Activated T-helper 2 cell treated with anti-CD3 and anti-CD28 coated beads, Interferon-gamma antibody, Interleukin-2, Interleukin-4, amounts not matched to agents 10 μg/mL and 5 μg/mL and 100 μg/mL, durations not matched to agents 14 hours and 24 hours and 36 hours (primary cell): Measurements from ENCODE around the gene WWOX. TPM values are rescaled to one million over a fixed set of nuclear protein-coding genes. Genes with fewer than 3 reads are reported as not detected.

Source experiments
- DNase-seq: peaks from one replicate; pipeline ENCODE4 v3.0.0; 2021; ENCODE audit warnings: low spot score
- H3K27ac Mint-ChIP-seq: one replicate; pipeline ENCODE4 v1.8.0; 2021; ENCODE audit warnings: mixed read lengths
- H3K27me3 Mint-ChIP-seq: one replicate; pipeline ENCODE4 v1.8.0; 2021; ENCODE audit warnings: low read depth, mixed read lengths
- H3K36me3 Mint-ChIP-seq: one replicate; pipeline ENCODE4 v1.8.0; 2021; ENCODE audit warnings: low read depth, mixed read lengths
- H3K4me1 Mint-ChIP-seq: one replicate; pipeline ENCODE4 v1.8.0; 2021; ENCODE audit warnings: low read depth, mixed read lengths
- H3K4me3 Mint-ChIP-seq: one replicate; pipeline ENCODE4 v1.8.0; 2021; ENCODE audit warnings: low read depth, mild to moderate bottlenecking, moderate library complexity, mixed read lengths
- H3K9me3 Mint-ChIP-seq: one replicate; pipeline ENCODE4 v1.8.0; 2021; ENCODE audit warnings: mixed read lengths
- intact Hi-C: fragments of 100-400 bp; cut with micrococcal nuclease; formaldehyde crosslinking; loops from one replicate; pipeline ENCODE4 v1.15.1; 2023
- total RNA-seq: library from RNA; stranded (reverse); gene quantifications from 2 replicates; pipeline ENCODE4 v1.2.3, GENCODE V29; 2022

Gene WWOX
- total RNA-seq, 1 donor from 2014 or later = 19.0 TPM

- Mint-ChIP-seq H3K4me3 (no peak overlapping the region), H3K36me3 (no peaks in the 10 kb centered on the region), H3K4me1 (peaks cover 8% of the 10 kb centered on the region), H3K9me3 (no peaks in the 10 kb centered on the region), H3K27ac (no peak overlapping the region), H3K27me3 (peaks cover 8% of the 10 kb centered on the region)
- intact Hi-C loops = no loop called here
- DNase-seq = no peak
Measured at GRCh38 chr16:78737630-78738029, 638.2 kb downstream of the WWOX start.

- Mint-ChIP-seq H3K36me3 (no peaks in the 10 kb centered on the region), H3K9me3 (no peaks in the 10 kb centered on the region), H3K4me1 (peaks cover 17% of the 10 kb centered on the region), H3K27me3 (peaks cover 8% of the 10 kb centered on the region), H3K4me3 (no peak overlapping the region), H3K27ac (no peak overlapping the region)
- DNase-seq = no peak
- intact Hi-C loops = no loop called here
Measured at GRCh38 chr16:78738557-78738956, 639.1 kb downstream of the WWOX start.

GRCh38 chr16:78740269-78740668 lies 640.8 kb downstream of the WWOX start:
- intact Hi-C loops = no loop called here
- no peaks in the 10 kb centered on the region for H3K9me3 Mint-ChIP-seq
- H3K27ac Mint-ChIP-seq = no peak overlapping the region
- H3K4me3 Mint-ChIP-seq = no peak overlapping the region
- H3K27me3 Mint-ChIP-seq = peaks cover 8% of the 10 kb centered on the region
- DNase-seq = no peak
- peaks cover 17% of the 10 kb centered on the region for H3K4me1 Mint-ChIP-seq
- no peaks in the 10 kb centered on the region for H3K36me3 Mint-ChIP-seq

- Mint-ChIP-seq H3K4me1 (peaks cover 17% of the 10 kb centered on the region), H3K9me3 (peaks cover 5% of the 10 kb centered on the region), H3K4me3 (peak overlapping the region; percentile 72), H3K27me3 (peaks cover 8% of the 10 kb centered on the region), H3K36me3 (peaks cover 2% of the 10 kb centered on the region), H3K27ac (peak overlapping the region; percentile 86)
- intact Hi-C loops = loop anchor here (1.0 to 2.0 kb wide), 2 partner anchors 36 kb away; no protein-coding TSS in a partner anchor
- peak; percentile 68 for DNase-seq
Measured at GRCh38 chr16:78742501-78743283, 643.2 kb downstream of the WWOX start.

- no peak overlapping the region for H3K4me3 Mint-ChIP-seq
- peak overlapping the region; percentile 86 for H3K27ac Mint-ChIP-seq
- peaks cover 2% of the 10 kb centered on the region for H3K36me3 Mint-ChIP-seq
- H3K4me1 Mint-ChIP-seq = peaks cover 17% of the 10 kb centered on the region
- peaks cover 5% of the 10 kb centered on the region for H3K9me3 Mint-ChIP-seq
- DNase-seq = no peak
- peaks cover 9% of the 10 kb centered on the region for H3K27me3 Mint-ChIP-seq
- intact Hi-C loops = loop anchor here (2.0 kb wide), 1 partner anchor 35 kb away; no protein-coding TSS in a partner anchor
Measured at GRCh38 chr16:78743556-78743955, 644.1 kb downstream of the WWOX start.

- Mint-ChIP-seq H3K4me1 (peaks cover 19% of the 10 kb centered on the region), H3K36me3 (peaks cover 2% of the 10 kb centered on the region), H3K9me3 (peaks cover 5% of the 10 kb centered on the region), H3K27ac (no peak overlapping the region), H3K4me3 (no peak overlapping the region), H3K27me3 (peaks cover 9% of the 10 kb centered on the region)
- intact Hi-C loops = no loop called here
- DNase-seq = no peak
Measured at GRCh38 chr16:78744099-78744498, 644.6 kb downstream of the WWOX start.

- intact Hi-C loops = no loop called here
Measured at GRCh38 chr16:78744796-78745107, 645.3 kb downstream of the WWOX start.

GRCh38 chr16:78745108-78746019 lies 645.9 kb downstream of the WWOX start:
- no peak for DNase-seq
- Mint-ChIP-seq H3K27me3 (peaks cover 7% of the 10 kb centered on the region), H3K27ac (no peak overlapping the region), H3K4me1 (peaks cover 30% of the 10 kb centered on the region), H3K4me3 (no peak overlapping the region), H3K36me3 (peaks cover 2% of the 10 kb centered on the region), H3K9me3 (peaks cover 5% of the 10 kb centered on the region)
- intact Hi-C loops = no loop called here

More at GRCh38 chr16:78744796-78745107, 645.3 kb downstream of the WWOX start:
- Mint-ChIP-seq H3K4me3 (no peak overlapping the region), H3K36me3 (peaks cover 2% of the 10 kb centered on the region), H3K4me1 (peaks cover 26% of the 10 kb centered on the region), H3K9me3 (peaks cover 5% of the 10 kb centered on the region), H3K27ac (no peak overlapping the region), H3K27me3 (peaks cover 12% of the 10 kb centered on the region)
- no peak for DNase-seq

- Mint-ChIP-seq H3K36me3 (peaks cover 2% of the 10 kb centered on the region), H3K9me3 (peaks cover 8% of the 10 kb centered on the region), H3K4me1 (peaks cover 33% of the 10 kb centered on the region), H3K27me3 (peaks cover 9% of the 10 kb centered on the region), H3K4me3 (no peak overlapping the region), H3K27ac (no peak overlapping the region)
- DNase-seq = no peak
- intact Hi-C loops = no loop called here
Measured at GRCh38 chr16:78746718-78747117, 647.3 kb downstream of the WWOX start.

GRCh38 chr16:78748220-78748929 lies 648.9 kb downstream of the WWOX start:
- no peak for DNase-seq
- H3K36me3 Mint-ChIP-seq = peaks cover 2% of the 10 kb centered on the region
- intact Hi-C loops = no loop called here
- H3K4me1 Mint-ChIP-seq = peaks cover 17% of the 10 kb centered on the region
- H3K27me3 Mint-ChIP-seq = peaks cover 9% of the 10 kb centered on the region
- H3K27ac Mint-ChIP-seq = no peak overlapping the region
- H3K4me3 Mint-ChIP-seq = no peak overlapping the region
- H3K9me3 Mint-ChIP-seq = peaks cover 8% of the 10 kb centered on the region

- intact Hi-C loops = no loop called here
- H3K36me3 Mint-ChIP-seq = peaks cover 2% of the 10 kb centered on the region
- H3K9me3 Mint-ChIP-seq = peaks cover 8% of the 10 kb centered on the region
- peaks cover 9% of the 10 kb centered on the region for H3K27me3 Mint-ChIP-seq
- H3K4me3 Mint-ChIP-seq = no peak overlapping the region
- H3K4me1 Mint-ChIP-seq = peaks cover 18% of the 10 kb centered on the region
- no peak overlapping the region for H3K27ac Mint-ChIP-seq
- no peak for DNase-seq
Measured at GRCh38 chr16:78749745-78750268, 650.4 kb downstream of the WWOX start.

GRCh38 chr16:78750611-78751010 lies 651.2 kb downstream of the WWOX start:
- no peak for DNase-seq
- Mint-ChIP-seq H3K27me3 (peaks cover 9% of the 10 kb centered on the region), H3K36me3 (peaks cover 2% of the 10 kb centered on the region), H3K4me3 (no peak overlapping the region), H3K9me3 (peaks cover 8% of the 10 kb centered on the region), H3K4me1 (peaks cover 18% of the 10 kb centered on the region), H3K27ac (no peak overlapping the region)
- intact Hi-C loops = no loop called here
